Brain pericyte (primary cell): ENCODE results near the gene ATF7IP.
A peak's percentile ranks its signal among the peaks of the same experiment; 100 is the strongest.
"Not testable (repeated sequence)": the region's sequence is repeated elsewhere in the genome, so short reads cannot be mapped to it uniquely, and the experiment has no call there.

Experiments
- DNase-seq: peaks from one replicate; pipeline ENCODE4 v3.0.0-alpha.2; 2012; ENCODE audit warnings: low read depth, low spot score

Gene ATF7IP, protein sequence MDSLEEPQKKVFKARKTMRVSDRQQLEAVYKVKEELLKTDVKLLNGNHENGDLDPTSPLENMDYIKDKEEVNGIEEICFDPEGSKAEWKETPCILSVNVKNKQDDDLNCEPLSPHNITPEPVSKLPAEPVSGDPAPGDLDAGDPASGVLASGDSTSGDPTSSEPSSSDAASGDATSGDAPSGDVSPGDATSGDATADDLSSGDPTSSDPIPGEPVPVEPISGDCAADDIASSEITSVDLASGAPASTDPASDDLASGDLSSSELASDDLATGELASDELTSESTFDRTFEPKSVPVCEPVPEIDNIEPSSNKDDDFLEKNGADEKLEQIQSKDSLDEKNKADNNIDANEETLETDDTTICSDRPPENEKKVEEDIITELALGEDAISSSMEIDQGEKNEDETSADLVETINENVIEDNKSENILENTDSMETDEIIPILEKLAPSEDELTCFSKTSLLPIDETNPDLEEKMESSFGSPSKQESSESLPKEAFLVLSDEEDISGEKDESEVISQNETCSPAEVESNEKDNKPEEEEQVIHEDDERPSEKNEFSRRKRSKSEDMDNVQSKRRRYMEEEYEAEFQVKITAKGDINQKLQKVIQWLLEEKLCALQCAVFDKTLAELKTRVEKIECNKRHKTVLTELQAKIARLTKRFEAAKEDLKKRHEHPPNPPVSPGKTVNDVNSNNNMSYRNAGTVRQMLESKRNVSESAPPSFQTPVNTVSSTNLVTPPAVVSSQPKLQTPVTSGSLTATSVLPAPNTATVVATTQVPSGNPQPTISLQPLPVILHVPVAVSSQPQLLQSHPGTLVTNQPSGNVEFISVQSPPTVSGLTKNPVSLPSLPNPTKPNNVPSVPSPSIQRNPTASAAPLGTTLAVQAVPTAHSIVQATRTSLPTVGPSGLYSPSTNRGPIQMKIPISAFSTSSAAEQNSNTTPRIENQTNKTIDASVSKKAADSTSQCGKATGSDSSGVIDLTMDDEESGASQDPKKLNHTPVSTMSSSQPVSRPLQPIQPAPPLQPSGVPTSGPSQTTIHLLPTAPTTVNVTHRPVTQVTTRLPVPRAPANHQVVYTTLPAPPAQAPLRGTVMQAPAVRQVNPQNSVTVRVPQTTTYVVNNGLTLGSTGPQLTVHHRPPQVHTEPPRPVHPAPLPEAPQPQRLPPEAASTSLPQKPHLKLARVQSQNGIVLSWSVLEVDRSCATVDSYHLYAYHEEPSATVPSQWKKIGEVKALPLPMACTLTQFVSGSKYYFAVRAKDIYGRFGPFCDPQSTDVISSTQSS

GRCh38 chr12:14365294-14366208 is at the start of gene ATF7IP:
TSS of gene ATF7IP (plus strand) at chr12:14365682. CDS start at chr12:14423916, 58,234 bp downstream.
- peak; percentile 90 for DNase-seq

DNA sequence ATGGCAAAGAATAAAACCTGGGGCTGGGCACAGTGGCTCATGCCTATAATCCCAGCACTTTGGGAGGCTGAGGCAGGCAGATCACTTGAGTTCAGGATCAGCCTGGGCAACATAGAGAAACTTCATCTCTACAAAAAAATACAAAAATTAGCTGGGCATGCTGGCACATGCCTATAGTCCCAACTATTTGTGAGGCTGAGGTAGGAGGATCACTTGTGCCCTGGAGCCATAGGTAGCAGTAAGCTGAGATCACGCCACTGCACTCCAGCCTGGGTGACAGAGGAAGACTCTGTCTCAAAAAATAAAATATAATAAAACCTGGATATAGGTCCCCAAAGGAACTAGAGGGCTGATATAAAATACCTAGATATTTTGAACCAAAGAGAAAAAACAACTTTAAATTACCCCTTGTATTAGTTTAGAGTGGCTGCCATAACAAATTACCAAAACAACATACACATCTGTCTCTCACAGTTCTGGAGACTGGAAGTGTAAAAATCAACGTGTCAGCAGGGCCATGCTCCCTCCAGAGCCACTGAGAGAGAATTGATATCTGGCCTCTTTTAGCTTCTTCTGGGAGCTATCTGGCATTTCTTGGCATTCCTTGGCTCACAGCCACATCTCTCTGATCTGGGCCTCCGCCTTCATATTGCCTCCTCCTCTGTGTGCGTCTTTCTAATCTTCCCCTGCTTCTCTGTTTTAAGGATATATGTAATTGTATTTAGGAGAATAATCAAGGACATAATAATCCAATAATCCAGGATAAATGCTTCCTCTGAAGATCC is 47.9 kb upstream of the ATF7IP start:
- no peak for DNase-seq

GRCh38 chr12:14319704-14320427 is 45.6 kb upstream of the ATF7IP start:
- DNase-seq: not testable (repeated sequence)

DNA sequence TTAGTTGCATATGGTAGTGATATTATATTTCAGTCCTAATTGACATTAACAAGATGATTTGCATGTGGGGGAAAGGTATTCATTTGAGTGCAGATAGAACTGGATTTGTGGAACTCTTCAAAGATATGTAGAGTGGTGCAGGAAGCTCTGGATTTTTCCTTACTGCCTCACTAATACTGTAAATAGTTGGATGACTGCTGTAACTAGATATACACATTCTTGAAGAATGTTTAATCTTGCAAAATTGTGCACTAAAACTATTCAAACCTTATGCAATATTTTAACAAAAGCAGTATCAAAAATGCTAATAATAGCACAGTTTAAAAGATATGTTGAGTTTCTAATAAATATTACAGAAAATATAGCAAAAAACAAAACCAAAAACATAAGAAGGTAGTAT is 43.1 kb upstream of the ATF7IP start:
- no peak for DNase-seq

DNA sequence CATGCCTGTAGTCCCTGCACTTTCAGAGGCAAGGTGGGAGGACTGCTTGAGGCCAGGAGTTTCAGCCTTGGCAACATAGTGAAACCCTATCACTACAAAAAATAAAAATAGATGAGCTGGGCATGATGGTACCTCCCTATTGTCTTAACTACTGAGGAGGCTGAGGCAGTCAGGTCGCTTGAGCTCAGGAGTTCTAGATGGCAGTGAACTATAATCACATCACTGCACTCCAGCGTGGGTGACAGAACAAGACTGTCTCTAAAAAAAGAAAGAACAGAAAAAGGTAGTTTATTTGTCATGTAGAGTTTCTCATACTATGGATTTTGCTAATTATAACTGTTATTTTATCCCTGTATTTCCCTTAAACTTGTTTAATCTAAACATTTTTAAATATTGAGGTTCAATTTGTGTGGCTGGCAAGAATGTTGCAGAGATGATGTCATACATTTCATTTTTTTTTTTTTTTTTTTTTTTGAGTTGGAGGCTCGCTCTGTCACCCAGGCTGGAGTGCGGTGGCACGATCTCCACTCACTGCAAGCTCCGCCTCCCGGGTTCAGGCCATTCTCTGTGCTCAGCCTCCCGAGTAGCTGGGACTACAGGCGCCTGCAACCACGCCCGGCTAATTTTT is 39.7 kb upstream of the ATF7IP start:
- no peak for DNase-seq

GRCh38 chr12:14326699-14327098 is 38.8 kb upstream of the ATF7IP start:
- DNase-seq: no peak

GRCh38 chr12:14327711-14328110 is 37.8 kb upstream of the ATF7IP start:
- no peak for DNase-seq

DNA sequence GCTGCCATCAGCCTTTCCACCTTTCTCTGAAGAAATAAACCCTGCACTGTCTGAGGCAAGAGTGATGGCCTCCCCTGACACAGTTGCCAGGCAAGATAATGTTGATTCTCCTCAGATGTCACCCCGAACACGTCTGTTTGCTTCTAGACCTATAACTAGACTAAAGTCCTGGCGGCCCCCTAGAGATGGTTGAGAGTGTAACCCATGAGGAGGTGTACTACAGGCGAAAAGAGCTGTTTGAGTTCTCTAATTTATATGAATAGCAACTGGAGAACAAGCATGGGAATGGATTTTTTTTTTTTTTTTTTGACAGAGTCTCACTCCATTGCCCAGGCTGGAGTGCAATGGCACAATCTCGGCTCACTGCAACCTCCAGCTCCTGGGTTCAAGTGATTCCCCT is 33.0 kb upstream of the ATF7IP start:
- DNase-seq: no peak

- no peak for DNase-seq
Observed at GRCh38 chr12:14340371-14340770, 25.1 kb upstream of the ATF7IP start.

GRCh38 chr12:14351524-14351923 is 14.0 kb upstream of the ATF7IP start:
- not testable (repeated sequence) for DNase-seq

GRCh38 chr12:14352066-14352465 is 13.4 kb upstream of the ATF7IP start:
- DNase-seq: not testable (repeated sequence)

DNA sequence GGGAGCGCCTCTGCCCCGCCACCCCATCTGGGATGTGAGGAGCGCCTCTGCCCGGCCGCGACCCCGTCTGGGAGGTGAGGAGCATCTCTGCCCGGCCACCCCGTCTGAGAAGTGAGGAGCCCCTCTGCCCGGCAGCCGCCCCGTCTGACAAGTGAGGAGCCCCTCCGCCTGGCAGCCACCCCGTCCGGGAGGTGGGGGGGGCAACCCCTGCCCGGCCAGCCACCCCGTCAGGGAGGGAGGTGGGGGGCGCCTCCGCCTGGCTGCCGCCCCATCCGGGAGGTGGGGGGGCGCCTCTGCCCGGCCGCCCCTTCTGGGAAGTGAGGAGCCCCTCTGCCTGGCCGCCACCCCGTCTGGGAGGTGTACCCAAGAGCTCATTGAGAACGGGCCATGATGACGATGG is 10.8 kb upstream of the ATF7IP start:
- DNase-seq: not testable (repeated sequence)

GRCh38 chr12:14356147-14356546 is 9.3 kb upstream of the ATF7IP start:
- DNase-seq: no peak

GRCh38 chr12:14357486-14357885 is 8.0 kb upstream of the ATF7IP start:
- no peak for DNase-seq

DNA sequence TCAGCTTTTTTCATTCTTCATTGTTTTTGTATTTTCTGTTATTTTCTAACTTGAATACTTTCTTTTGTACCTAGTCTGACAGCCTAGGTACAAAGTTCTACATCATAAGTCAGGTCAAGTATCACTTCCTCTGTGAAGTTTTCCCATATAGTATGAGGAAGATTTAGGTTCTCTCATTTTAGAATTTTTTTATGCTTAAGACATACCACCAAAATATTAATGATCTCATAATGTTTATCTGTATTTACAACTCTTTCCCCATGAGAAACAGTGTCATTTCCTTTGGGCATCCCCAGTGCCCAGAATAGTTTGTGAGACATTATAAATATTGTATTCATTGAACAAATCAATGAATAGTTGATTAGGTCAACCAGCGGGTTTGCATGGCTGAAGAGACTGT is 3.1 kb upstream of the ATF7IP start:
- no peak for DNase-seq

DNA sequence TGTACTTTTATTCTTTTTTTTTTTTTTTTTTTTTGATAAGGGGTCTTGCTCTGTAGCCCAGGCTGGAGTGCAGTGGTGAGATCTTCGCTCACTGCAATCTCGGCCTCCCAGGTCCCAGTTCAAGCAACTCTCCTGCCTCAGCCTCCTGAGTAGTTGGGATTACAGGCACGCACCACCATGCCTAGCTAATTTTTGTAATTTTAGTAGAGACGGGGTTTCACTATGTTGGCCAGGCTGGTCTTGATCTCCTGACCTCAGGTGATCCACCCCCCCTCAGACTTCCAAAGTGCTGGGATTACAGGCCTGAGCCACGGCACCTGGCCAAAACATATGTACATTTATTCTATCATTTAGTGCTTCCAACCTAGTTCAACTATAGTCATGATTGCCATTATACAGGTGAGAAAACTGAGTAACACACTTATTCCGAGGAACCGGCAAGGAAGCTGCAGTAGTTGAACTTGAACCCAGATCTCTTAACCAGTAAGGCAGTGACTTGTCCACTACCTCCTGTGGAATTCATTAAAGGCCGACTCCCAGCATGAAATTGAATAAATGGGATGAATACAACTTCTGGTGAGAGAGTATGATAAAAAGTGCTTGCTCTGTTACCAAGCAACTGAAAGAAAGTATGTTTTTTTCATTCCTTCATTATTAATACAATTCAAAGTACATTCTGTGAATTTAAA is 755 bp upstream of the ATF7IP start:
- DNase-seq: no peak

DNA sequence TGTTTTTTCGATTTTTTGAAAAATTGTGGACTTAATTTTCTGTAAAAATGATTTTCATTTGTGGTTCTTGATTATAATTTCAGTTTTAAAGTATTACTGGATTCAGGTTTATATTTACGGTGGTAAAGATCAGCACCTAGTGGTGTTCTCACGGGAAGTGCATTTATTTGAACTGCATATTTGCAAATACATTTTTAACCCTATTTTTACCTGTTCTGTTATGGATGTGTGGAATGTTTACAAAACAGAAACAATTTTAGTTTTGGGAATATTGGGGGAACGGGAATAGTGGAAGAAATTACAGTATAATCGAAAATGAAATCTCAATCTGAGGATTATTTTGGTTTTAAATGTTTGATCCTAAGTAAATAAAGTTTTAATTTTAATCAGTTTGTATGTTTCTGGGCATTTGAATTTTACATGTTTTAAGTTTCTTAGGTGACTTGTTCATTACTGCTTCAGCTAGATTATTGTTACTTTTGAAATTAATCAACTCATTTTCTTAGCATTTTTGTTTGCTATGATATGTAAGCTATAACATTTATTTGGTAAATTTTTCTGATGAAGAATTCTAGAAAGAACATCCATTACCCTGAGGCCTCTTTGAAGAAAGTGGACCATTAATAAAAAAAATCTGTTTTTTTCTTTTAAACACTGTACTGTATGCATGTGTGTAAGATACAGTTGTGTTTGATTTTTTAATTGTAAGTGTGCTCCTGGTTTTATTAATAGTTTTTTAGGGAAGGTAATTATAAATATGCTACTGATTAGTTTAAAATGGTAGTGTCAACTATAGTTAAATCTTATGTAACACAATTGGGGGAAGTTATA is 942 bp downstream of the ATF7IP start:
- no peak for DNase-seq
